Measurements from ENCODE around the gene MACF1. TPM values are rescaled to one million over a fixed set of nuclear protein-coding genes. Genes with fewer than 3 reads are reported as not detected.
A peak's percentile ranks its signal among the peaks of the same experiment; 100 is the strongest.

The MACF1 gene
- total and polyA plus RNA-seq, 2 of the 13 experiments (the other 11 are each of a cell fraction or from before 2014, with no cell fraction given) = 36.7 to 65.4 TPM

DNA sequence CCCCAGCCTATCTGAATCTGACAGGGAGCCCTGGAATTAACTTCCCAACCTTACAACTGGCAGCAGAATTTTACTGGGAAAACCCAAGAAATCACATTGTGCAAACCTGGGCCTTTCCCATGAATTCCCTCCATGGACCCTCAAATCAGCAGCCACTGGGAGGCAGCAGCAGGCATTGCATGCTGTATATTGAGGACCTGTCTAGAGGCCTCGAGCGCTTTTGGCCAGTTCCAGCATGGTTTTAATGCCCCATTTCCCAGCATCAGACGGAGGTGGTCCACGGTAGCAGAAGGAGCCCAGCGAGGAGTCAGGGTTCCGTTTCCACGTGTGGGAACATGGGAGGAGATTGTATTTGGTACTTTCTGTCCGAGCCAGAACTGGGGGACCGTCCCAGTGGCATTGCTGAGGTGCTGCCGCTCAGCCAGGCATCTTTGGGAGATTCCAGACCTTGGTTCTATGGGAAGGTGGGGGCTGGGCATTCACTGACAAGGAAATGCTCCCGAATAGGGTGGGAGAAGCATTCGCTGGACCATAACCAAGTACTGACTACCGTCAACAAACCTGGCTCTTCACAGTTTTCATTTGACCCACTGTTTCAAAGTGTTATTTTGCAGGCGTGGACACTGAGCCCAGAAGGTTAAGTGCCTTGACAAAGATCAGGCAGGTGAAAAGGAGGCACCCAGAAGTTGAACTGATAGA lies 302.9 kb downstream of the MACF1 start (continued):
- TF ChIP-seq, protein P1, sequence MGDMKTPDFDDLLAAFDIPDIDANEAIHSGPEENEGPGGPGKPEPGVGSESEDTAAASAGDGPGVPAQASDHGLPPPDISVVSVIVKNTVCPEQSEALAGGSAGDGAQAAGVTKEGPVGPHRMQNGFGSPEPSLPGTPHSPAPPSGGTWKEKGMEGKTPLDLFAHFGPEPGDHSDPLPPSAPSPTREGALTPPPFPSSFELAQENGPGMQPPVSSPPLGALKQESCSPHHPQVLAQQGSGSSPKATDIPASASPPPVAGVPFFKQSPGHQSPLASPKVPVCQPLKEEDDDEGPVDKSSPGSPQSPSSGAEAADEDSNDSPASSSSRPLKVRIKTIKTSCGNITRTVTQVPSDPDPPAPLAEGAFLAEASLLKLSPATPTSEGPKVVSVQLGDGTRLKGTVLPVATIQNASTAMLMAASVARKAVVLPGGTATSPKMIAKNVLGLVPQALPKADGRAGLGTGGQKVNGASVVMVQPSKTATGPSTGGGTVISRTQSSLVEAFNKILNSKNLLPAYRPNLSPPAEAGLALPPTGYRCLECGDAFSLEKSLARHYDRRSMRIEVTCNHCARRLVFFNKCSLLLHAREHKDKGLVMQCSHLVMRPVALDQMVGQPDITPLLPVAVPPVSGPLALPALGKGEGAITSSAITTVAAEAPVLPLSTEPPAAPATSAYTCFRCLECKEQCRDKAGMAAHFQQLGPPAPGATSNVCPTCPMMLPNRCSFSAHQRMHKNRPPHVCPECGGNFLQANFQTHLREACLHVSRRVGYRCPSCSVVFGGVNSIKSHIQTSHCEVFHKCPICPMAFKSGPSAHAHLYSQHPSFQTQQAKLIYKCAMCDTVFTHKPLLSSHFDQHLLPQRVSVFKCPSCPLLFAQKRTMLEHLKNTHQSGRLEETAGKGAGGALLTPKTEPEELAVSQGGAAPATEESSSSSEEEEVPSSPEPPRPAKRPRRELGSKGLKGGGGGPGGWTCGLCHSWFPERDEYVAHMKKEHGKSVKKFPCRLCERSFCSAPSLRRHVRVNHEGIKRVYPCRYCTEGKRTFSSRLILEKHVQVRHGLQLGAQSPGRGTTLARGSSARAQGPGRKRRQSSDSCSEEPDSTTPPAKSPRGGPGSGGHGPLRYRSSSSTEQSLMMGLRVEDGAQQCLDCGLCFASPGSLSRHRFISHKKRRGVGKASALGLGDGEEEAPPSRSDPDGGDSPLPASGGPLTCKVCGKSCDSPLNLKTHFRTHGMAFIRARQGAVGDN (CRISPR knock-in tag; IDR thresholded peaks at IDR 0.05) = peak; percentile 32
- TF ChIP-seq, protein P2, sequence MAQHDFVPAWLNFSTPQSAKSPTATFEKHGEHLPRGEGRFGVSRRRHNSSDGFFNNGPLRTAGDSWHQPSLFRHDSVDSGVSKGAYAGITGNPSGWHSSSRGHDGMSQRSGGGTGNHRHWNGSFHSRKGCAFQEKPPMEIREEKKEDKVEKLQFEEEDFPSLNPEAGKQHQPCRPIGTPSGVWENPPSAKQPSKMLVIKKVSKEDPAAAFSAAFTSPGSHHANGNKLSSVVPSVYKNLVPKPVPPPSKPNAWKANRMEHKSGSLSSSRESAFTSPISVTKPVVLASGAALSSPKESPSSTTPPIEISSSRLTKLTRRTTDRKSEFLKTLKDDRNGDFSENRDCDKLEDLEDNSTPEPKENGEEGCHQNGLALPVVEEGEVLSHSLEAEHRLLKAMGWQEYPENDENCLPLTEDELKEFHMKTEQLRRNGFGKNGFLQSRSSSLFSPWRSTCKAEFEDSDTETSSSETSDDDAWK (CRISPR knock-in tag; IDR thresholded peaks at IDR 0.05) = no peak
- TF ChIP-seq ZFP90 (CRISPR knock-in tag; IDR thresholded peaks at IDR 0.05; ENCODE audit: borderline replicate concordance) = no peak
- TF ChIP-seq TCF7 (IDR thresholded peaks at IDR 0.05; ENCODE audit: low read depth) = no peak

DNA sequence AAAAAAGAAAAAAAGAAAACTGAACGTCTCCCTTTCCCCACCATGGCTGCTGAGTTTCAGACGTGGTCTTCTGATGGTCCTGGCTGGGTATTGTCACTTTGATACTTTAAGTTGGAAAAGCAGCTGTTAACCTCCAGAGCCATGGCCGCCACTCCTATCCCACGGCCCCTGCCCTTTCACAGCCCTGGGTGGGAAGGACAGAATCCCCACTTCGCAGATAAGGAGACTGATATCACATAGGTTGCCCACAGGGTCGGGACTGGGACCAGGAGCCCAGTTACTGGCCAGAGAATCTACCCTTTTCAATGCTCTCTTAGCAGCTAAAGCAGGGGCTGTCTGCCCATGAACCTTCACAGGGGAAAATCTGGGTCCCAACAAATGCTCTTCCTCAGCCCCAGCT lies 303.8 kb downstream of the MACF1 start:
- intact Hi-C loops (cut with micrococcal nuclease; ENCODE audit: unreplicated experiment) = no loop called here
- Histone ChIP-seq H4K20me1 (ENCODE audit: insufficient read depth, low read length) (no peaks in the 10 kb centered on the region), H3K9ac (ENCODE audit: insufficient read depth, low read depth, low read length) (no peak overlapping the region), H3K27me3 (ENCODE audit: control insufficient read depth in 1 of 2, insufficient read depth in 2 of 2, low read length in 2 of 2) (no peaks in the 10 kb centered on the region; a peak in 1 of 5 replicates), H3K27ac (ENCODE audit: extremely low read length, insufficient read depth, low read length) (no peak overlapping the region), H2AFZ (ENCODE audit: low read length) (no peak overlapping the region), H3K4me1 (ENCODE audit: insufficient read depth, low read length) (peaks cover 72% of the 10 kb centered on the region), H3K36me3 (replicated peaks in 1 of 2; ENCODE audit: control insufficient read depth in 1 of 2, insufficient read depth in 2 of 2, low read length in 2 of 2) (no peaks in the 10 kb centered on the region), H3K79me2 (ENCODE audit: insufficient read depth, low read length) (no peaks in the 10 kb centered on the region), H3K4me2 (ENCODE audit: low read depth, low read length) (peak overlapping the region; percentile 30; the same call in 1 of the 2 replicates), H3K9me3 (ENCODE audit: low read length) (no peaks in the 10 kb centered on the region), H3K4me3 (replicated peaks in 1 of 3; ENCODE audit: insufficient read depth in 1 of 3, low read depth in 2 of 3, low read length in 3 of 3) (no peak overlapping the region)
- in situ Hi-C loops (cut with HindIII; ENCODE audit: extremely low pct_ligation_motif_present, low pct_unique_long_range_greater_than_20kb) = no loop called here
- POLR2A ChIA-PET = no interaction called here
- no TSS peak for BruUV-seq (replicated peaks)
- CTCF ChIA-PET (ENCODE audit: low intra/inter-chr PET ratio, low total read pairs) = no interaction called here
- whole genome bisulfite sequencing (ENCODE audit: low lambda C conversion rate) = 64% methylated on average over 5 of the region's 6 CpGs
- ATAC-seq (no peak), FAIRE-seq (no peak), DNase-seq (ENCODE audit: low spot score) (no peak)
- TF ChIP-seq TMF1 (CRISPR knock-in tag; IDR thresholded peaks at IDR 0.05; ENCODE audit: low read depth) (no peak), ZNF547 (CRISPR knock-in tag; IDR thresholded peaks at IDR 0.05) (no peak), SIN3A (IDR thresholded peaks at IDR 0.05; ENCODE audit: borderline replicate concordance, low read depth, low read length) (no peak), KLF12 (CRISPR knock-in tag; IDR thresholded peaks at IDR 0.05; ENCODE audit: borderline replicate concordance) (no peak), MIXL1 (CRISPR knock-in tag; IDR thresholded peaks at IDR 0.05) (no peak), NR1H2 (CRISPR knock-in tag; IDR thresholded peaks at IDR 0.05; ENCODE audit: borderline replicate concordance, low read depth) (no peak)
- TF ChIP-seq, protein P3, sequence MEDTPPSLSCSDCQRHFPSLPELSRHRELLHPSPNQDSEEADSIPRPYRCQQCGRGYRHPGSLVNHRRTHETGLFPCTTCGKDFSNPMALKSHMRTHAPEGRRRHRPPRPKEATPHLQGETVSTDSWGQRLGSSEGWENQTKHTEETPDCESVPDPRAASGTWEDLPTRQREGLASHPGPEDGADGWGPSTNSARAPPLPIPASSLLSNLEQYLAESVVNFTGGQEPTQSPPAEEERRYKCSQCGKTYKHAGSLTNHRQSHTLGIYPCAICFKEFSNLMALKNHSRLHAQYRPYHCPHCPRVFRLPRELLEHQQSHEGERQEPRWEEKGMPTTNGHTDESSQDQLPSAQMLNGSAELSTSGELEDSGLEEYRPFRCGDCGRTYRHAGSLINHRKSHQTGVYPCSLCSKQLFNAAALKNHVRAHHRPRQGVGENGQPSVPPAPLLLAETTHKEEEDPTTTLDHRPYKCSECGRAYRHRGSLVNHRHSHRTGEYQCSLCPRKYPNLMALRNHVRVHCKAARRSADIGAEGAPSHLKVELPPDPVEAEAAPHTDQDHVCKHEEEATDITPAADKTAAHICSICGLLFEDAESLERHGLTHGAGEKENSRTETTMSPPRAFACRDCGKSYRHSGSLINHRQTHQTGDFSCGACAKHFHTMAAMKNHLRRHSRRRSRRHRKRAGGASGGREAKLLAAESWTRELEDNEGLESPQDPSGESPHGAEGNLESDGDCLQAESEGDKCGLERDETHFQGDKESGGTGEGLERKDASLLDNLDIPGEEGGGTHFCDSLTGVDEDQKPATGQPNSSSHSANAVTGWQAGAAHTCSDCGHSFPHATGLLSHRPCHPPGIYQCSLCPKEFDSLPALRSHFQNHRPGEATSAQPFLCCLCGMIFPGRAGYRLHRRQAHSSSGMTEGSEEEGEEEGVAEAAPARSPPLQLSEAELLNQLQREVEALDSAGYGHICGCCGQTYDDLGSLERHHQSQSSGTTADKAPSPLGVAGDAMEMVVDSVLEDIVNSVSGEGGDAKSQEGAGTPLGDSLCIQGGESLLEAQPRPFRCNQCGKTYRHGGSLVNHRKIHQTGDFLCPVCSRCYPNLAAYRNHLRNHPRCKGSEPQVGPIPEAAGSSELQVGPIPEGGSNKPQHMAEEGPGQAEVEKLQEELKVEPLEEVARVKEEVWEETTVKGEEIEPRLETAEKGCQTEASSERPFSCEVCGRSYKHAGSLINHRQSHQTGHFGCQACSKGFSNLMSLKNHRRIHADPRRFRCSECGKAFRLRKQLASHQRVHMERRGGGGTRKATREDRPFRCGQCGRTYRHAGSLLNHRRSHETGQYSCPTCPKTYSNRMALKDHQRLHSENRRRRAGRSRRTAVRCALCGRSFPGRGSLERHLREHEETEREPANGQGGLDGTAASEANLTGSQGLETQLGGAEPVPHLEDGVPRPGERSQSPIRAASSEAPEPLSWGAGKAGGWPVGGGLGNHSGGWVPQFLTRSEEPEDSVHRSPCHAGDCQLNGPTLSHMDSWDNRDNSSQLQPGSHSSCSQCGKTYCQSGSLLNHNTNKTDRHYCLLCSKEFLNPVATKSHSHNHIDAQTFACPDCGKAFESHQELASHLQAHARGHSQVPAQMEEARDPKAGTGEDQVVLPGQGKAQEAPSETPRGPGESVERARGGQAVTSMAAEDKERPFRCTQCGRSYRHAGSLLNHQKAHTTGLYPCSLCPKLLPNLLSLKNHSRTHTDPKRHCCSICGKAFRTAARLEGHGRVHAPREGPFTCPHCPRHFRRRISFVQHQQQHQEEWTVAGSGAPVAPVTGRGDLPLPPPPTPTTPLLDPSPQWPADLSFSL (CRISPR knock-in tag; IDR thresholded peaks at IDR 0.05) = no peak

All from HepG2 (cell line).